Measurements from ENCODE around the gene XRCC4. TPM values are rescaled to one million over a fixed set of nuclear protein-coding genes. Genes with fewer than 3 reads are reported as not detected.

The XRCC4 gene
- total RNA-seq, 2 experiments from 2014 or later: 12.8 to 12.9 TPM

DNA sequence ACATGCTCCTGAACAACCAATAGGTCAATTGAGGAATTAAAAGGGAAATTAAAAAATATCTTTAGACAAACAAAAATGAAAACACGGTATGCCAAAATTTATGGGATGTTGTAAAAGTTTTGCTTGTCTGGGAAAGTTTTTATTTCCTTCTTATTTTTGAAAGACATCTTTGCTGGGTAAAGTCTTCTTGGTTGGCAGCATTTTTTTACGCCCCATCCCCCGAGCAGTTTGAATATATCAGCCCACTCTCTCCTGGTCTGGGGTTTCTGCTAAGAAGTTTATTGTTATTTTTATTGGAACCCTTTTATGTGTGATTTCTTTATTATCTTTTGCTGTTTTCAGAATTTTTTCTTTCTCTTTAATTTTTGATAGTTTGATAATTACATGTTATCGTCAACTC, 16.3 kb downstream of the XRCC4 start:
- Mint-ChIP-seq H3K27ac (no peak overlapping the region), H3K27me3 (no peaks in the 10 kb centered on the region), H3K36me3 (ENCODE audit: low read depth) (peaks cover 24% of the 10 kb centered on the region), H3K9me3 (peaks cover 23% of the 10 kb centered on the region), H3K4me3 (no peak overlapping the region), H3K4me1 (ENCODE audit: low read depth) (peaks cover 26% of the 10 kb centered on the region)
- ChIA-PET POLR2A (no interaction called here), CTCF (no interaction called here)
- TF ChIP-seq, protein P1, sequence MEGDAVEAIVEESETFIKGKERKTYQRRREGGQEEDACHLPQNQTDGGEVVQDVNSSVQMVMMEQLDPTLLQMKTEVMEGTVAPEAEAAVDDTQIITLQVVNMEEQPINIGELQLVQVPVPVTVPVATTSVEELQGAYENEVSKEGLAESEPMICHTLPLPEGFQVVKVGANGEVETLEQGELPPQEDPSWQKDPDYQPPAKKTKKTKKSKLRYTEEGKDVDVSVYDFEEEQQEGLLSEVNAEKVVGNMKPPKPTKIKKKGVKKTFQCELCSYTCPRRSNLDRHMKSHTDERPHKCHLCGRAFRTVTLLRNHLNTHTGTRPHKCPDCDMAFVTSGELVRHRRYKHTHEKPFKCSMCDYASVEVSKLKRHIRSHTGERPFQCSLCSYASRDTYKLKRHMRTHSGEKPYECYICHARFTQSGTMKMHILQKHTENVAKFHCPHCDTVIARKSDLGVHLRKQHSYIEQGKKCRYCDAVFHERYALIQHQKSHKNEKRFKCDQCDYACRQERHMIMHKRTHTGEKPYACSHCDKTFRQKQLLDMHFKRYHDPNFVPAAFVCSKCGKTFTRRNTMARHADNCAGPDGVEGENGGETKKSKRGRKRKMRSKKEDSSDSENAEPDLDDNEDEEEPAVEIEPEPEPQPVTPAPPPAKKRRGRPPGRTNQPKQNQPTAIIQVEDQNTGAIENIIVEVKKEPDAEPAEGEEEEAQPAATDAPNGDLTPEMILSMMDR (IDR thresholded peaks at IDR 0.05): no peak
- no peak for DNase-seq
- no peak for ATAC-seq
- intact Hi-C loops (cut with micrococcal nuclease): no loop called here

DNA sequence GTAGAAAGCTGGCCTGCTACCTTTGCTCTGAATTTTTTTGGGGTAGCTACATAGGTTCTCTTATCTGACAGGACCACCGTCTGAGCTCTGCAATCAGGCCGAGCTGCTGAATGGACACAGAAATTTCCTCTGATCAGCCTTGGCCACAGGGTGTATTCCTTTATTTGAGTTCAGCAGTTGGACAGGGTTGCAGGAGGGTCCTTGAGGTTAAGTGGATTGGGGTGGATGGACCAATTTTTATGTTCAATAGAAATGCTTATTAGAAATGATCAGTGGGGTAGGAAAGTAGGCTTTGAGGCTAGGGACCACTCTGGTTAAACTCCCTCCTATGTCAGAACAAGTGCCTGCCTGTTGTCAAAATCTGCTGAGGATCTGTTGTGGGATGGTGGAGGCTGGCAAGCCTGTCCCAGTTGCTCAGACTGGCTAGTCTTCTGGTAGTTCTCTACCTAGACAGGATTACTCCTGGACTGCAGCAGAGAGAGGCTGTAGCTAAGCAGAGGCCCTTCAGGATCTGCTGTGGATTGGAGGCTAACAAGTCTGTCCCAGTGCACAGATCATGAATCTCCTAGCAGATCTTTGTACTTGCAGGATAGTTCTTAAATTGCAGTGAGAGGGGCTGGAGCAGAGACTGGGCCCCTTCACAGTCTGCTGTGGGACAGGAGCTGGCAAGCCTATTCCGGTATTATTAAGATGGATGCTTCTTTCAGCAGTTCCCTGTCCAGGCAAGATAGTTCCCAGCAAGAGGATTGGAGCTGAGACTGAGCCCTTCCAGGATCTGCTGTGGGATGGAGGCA, 18.0 kb downstream of the XRCC4 start:
- H3K27me3 Mint-ChIP-seq: no peaks in the 10 kb centered on the region
- POLR2A ChIA-PET: interaction anchor here (1.1 to 1.3 kb wide), 2 partner anchors 18 to 19 kb away, joined by 3 to 5 read pairs; partner anchors contain the start of genes TMEM167A and XRCC4
- H3K9me3 Mint-ChIP-seq: peaks cover 21% of the 10 kb centered on the region
- H3K4me1 Mint-ChIP-seq (ENCODE audit: low read depth): peaks cover 26% of the 10 kb centered on the region
- H3K27ac Mint-ChIP-seq: no peak overlapping the region
- no peak overlapping the region for H3K4me3 Mint-ChIP-seq
- DNase-seq (no peak), ATAC-seq (no peak)
- TF ChIP-seq, protein P1 (IDR thresholded peaks at IDR 0.05): no peak
- CTCF ChIA-PET: no interaction called here
- intact Hi-C loops (cut with micrococcal nuclease): no loop called here
- H3K36me3 Mint-ChIP-seq (ENCODE audit: low read depth): peaks cover 24% of the 10 kb centered on the region

- ChIA-PET POLR2A (interaction anchor here (1.1 kb wide), 1 partner anchor 19 kb away, joined by 3 read pairs; no protein-coding TSS in a partner anchor), CTCF (no interaction called here)
- peaks cover 19% of the 10 kb centered on the region for H3K9me3 Mint-ChIP-seq
- no peaks in the 10 kb centered on the region for H3K27me3 Mint-ChIP-seq
- no peak overlapping the region for H3K27ac Mint-ChIP-seq
- intact Hi-C loops (cut with micrococcal nuclease): no loop called here
- DNase-seq: no peak
- no peak for ATAC-seq
- H3K36me3 Mint-ChIP-seq (ENCODE audit: low read depth): peaks cover 20% of the 10 kb centered on the region
- no peak overlapping the region for H3K4me3 Mint-ChIP-seq
- H3K4me1 Mint-ChIP-seq (ENCODE audit: low read depth): peaks cover 26% of the 10 kb centered on the region
- TF ChIP-seq, protein P1 (IDR thresholded peaks at IDR 0.05): no peak
These were observed 18.7 kb downstream of the XRCC4 start for GRCh38 chr5:83095957-83096539.

- Mint-ChIP-seq H3K4me3 (no peak overlapping the region), H3K27me3 (no peaks in the 10 kb centered on the region), H3K9me3 (peaks cover 19% of the 10 kb centered on the region), H3K4me1 (ENCODE audit: low read depth) (peaks cover 19% of the 10 kb centered on the region), H3K36me3 (ENCODE audit: low read depth) (peaks cover 18% of the 10 kb centered on the region), H3K27ac (no peak overlapping the region)
- ChIA-PET CTCF (no interaction called here), POLR2A (interaction anchor here (1.1 kb wide), 1 partner anchor 20 kb away, joined by 3 read pairs; no protein-coding TSS in a partner anchor)
- no peak for DNase-seq
- TF ChIP-seq, protein P1 (IDR thresholded peaks at IDR 0.05): no peak
- intact Hi-C loops (cut with micrococcal nuclease): no loop called here
- no peak for ATAC-seq
These were observed 19.5 kb downstream of the XRCC4 start for GRCh38 chr5:83096660-83097339.
